K562 (cell line): ENCODE results near the gene TRAPPC2B. TPM values are rescaled to one million over a fixed set of nuclear protein-coding genes. Genes with fewer than 3 reads are reported as not detected.

Experiments used
- BACH1 ChIP-seq: fragments of 200-800 bp; sonication (Bioruptor generic); IDR thresholded peaks from 2 replicates; pipeline ENCODE4 v1.6.1; 2016; ENCODE audit warnings: missing genetic modification characterization, missing compliant biosample characterization
- BRD4 ChIP-seq: fragments of 200-600 bp; sonication (generic); IDR thresholded peaks from 2 replicates; pipeline ENCODE4 v1.6.1; 2017; ENCODE audit warnings: inconsistent platforms
- CCNT2 ChIP-seq: IDR thresholded peaks from 2 replicates; pipeline ENCODE4 v1.6.1; 2011; ENCODE audit warnings: borderline replicate concordance, low read depth, mild to moderate bottlenecking, moderate library complexity, mixed read lengths, low read length; ENCODE audit not compliant: insufficient read length; ENCODE audit errors: extremely low read depth
- CREB1 ChIP-seq, 2 experiments: sonication (generic) in 1 of 2; formaldehyde crosslinking in 1 of 2; IDR thresholded peaks; 2 replicates each; pipeline versions ENCODE4 v1.6.1 to v1.8.0; 2012 to 2022; ENCODE audit warnings: inconsistent platforms in 1 of 2, mild to moderate bottlenecking in 1 of 2, missing genetic modification reagents in 1 of 2, moderate library complexity in 1 of 2
- DPF2 ChIP-seq: fragments of 450-650 bp; IDR thresholded peaks from 2 replicates; pipeline ENCODE4 v1.6.1; 2016
- HDGF ChIP-seq: fragments of 450-650 bp; IDR thresholded peaks from 2 replicates; pipeline ENCODE4 v1.6.1; 2016
- KLF1 ChIP-seq: fragments of 450-650 bp; IDR thresholded peaks from 2 replicates; pipeline ENCODE4 v1.6.1; 2016; ENCODE audit warnings: missing genetic modification characterization, missing compliant biosample characterization
- LARP7 ChIP-seq: fragments of 450-650 bp; IDR thresholded peaks from 2 replicates; pipeline ENCODE4 v1.6.1; 2016
- MCM5 ChIP-seq: fragments of 450-650 bp; IDR thresholded peaks from 2 replicates; pipeline ENCODE4 v1.6.1; 2016; ENCODE audit warnings: low read depth
- NFE2 ChIP-seq: IDR thresholded peaks from 2 replicates; pipeline ENCODE4 v1.6.1; 2014; ENCODE audit warnings: antibody characterized with exemption, low read depth
- NFIC ChIP-seq: fragments of 450-650 bp; IDR thresholded peaks from 2 replicates; pipeline ENCODE4 v1.6.1; 2017; ENCODE audit warnings: mild to moderate bottlenecking, inconsistent platforms
- NFRKB ChIP-seq: fragments of 450-650 bp; IDR thresholded peaks from 2 replicates; pipeline ENCODE4 v1.6.1; 2016; ENCODE audit warnings: low read depth
- NR4A1 ChIP-seq, 2 experiments: fragments of 250-450 bp in 1 of 2; fragments of 450-650 bp in 1 of 2; sonication (Bioruptor Pico) in 1 of 2; IDR thresholded peaks; 2 replicates each; pipeline versions ENCODE4 v1.4.0 to v1.6.1; 2016 to 2020; ENCODE audit warnings: mild to moderate bottlenecking in 2 of 2, missing compliant biosample characterization in 1 of 2, missing genetic modification characterization in 1 of 2, moderate library complexity in 1 of 2
- PHF20 ChIP-seq: fragments of 450-650 bp; IDR thresholded peaks from 2 replicates; pipeline ENCODE4 v1.6.1; 2018; ENCODE audit not compliant: partially characterized antibody
- PREB ChIP-seq: sonication (generic); formaldehyde crosslinking; IDR thresholded peaks from 2 replicates; pipeline ENCODE4 v1.8.1; 2023; ENCODE audit warnings: mild to moderate bottlenecking, missing genetic modification reagents
- TGIF2 ChIP-seq: sonication (generic); formaldehyde crosslinking; IDR thresholded peaks from 2 replicates; pipeline ENCODE4 v1.8.1; 2022; ENCODE audit warnings: mild to moderate bottlenecking, missing genetic modification reagents, moderate library complexity
- ZFP30 ChIP-seq: fragments of 250-450 bp; sonication (Bioruptor Pico); IDR thresholded peaks from 2 replicates; pipeline ENCODE4 v1.8.0; 2022; ENCODE audit warnings: moderate library complexity, mild to moderate bottlenecking, inconsistent platforms, borderline replicate concordance
- ZNF584 ChIP-seq: fragments of 200-800 bp; sonication (Bioruptor generic); IDR thresholded peaks from 2 replicates; pipeline ENCODE4 v1.6.1; 2016; ENCODE audit warnings: low read depth, mild to moderate bottlenecking, missing genetic modification characterization, missing compliant biosample characterization
- polyA plus RNA-seq, 8 experiments: library from polyadenylated mRNA; depleted of rRNA in 4 of 8; stranded (reverse) in 5 of 8; unstranded in 3 of 8; fragments of >200 nt; fragmentation: Nextera tagmentation in 2 of 8; fragmentation: Illumina TruSeq in 1 of 8; extraction: Ambion mirVana in 2 of 8; extraction: Trizol in 1 of 8; gene quantifications; 2 replicates each; pipeline versions ENCODE4 v1.2.1 to v1.2.3, GENCODE V29; 2011 to 2014; ENCODE audit warnings: inconsistent platforms in 1 of 8, missing spikeins in 1 of 8
- total RNA-seq, 7 experiments: library from RNA; depleted of rRNA in 6 of 7; stranded (reverse); fragments of >200 nt in 6 of 7; fragmentation: Illumina TruSeq in 2 of 7; extraction: Trizol in 2 of 7; gene quantifications; 2 replicates each; pipeline versions ENCODE4 v1.2.1 to v1.2.3, GENCODE V29; 2011 to 2021; ENCODE audit warnings: low replicate concordance in 1 of 7
- TF ChIP-seq, protein P1 (sequence below): fragments of 450-650 bp; IDR thresholded peaks from 2 replicates; pipeline ENCODE4 v1.6.1; 2018; ENCODE audit warnings: mild to moderate bottlenecking, low read depth; ENCODE audit not compliant: partially characterized antibody
- TF ChIP-seq, protein P2 (sequence below): sonication (generic); formaldehyde crosslinking; IDR thresholded peaks from 2 replicates; pipeline ENCODE4 v1.8.1; 2023; ENCODE audit warnings: mild to moderate bottlenecking, missing genetic modification reagents
- TF ChIP-seq, protein P3 (sequence below): fragments of 450-650 bp; formaldehyde crosslinking; IDR thresholded peaks from 2 replicates; pipeline ENCODE4 v1.4.0; 2022; ENCODE audit warnings: missing genetic modification characterization
- TF ChIP-seq, protein P4 (sequence below): sonication (generic); formaldehyde crosslinking; IDR thresholded peaks from 2 replicates; pipeline ENCODE4 v1.8.1; 2022; ENCODE audit warnings: missing genetic modification reagents

The TRAPPC2B gene
- total and polyA plus RNA-seq, 9 of the 15 experiments (the other 6 are each of a cell fraction or from before 2014, with no cell fraction given): 2.2 to 20.4 (median 4.6) TPM

GRCh38 chr19:57320180-57321084, 42.9 kb upstream of the TRAPPC2B start, which contains the start of gene ZNF543 (continued):
- TF ChIP-seq PREB (CRISPR knock-in tag) (no peak), ZFP30 (CRISPR knock-in tag) (no peak), NFIC (peak; percentile 40; the same call in 1 of the 2 replicates), NFE2 (no peak; the same call in 1 of the 2 replicates), CREB1 (IDR thresholded peaks at IDR 0.05) (peak; percentile 91), CREB1 (CRISPR knock-in tag; IDR thresholded peaks at IDR 0.05) (peak; percentile 95), CCNT2 (no peak), NR4A1 (CRISPR knock-in tag; IDR thresholded peaks at IDR 0.05) (no peak), NR4A1 (tag; IDR thresholded peaks at IDR 0.05) (no peak), BACH1 (tag) (no peak), DPF2 (no peak), NFRKB (no peak), MCM5 (no peak), LARP7 (no peak), KLF1 (no peak), ZNF584 (CRISPR knock-in tag) (no peak), TGIF2 (0 out of 2 replicates have a peak, but pooled peaks have one; percentile 48), BRD4 (no peak), PHF20 (peak; percentile 83), HDGF (no peak)
- TF ChIP-seq, protein P1, sequence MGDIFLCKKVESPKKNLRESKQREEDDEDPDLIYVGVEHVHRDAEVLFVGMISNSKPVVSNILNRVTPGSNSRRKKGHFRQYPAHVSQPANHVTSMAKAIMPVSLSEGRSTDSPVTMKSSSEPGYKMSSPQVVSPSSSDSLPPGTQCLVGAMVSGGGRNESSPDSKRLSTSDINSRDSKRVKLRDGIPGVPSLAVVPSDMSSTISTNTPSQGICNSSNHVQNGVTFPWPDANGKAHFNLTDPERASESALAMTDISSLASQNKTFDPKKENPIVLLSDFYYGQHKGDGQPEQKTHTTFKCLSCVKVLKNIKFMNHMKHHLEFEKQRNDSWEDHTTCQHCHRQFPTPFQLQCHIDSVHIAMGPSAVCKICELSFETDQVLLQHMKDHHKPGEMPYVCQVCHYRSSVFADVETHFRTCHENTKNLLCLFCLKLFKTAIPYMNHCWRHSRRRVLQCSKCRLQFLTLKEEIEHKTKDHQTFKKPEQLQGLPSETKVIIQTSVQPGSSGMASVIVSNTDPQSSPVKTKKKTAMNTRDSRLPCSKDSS: no peak
- TF ChIP-seq, protein P2, sequence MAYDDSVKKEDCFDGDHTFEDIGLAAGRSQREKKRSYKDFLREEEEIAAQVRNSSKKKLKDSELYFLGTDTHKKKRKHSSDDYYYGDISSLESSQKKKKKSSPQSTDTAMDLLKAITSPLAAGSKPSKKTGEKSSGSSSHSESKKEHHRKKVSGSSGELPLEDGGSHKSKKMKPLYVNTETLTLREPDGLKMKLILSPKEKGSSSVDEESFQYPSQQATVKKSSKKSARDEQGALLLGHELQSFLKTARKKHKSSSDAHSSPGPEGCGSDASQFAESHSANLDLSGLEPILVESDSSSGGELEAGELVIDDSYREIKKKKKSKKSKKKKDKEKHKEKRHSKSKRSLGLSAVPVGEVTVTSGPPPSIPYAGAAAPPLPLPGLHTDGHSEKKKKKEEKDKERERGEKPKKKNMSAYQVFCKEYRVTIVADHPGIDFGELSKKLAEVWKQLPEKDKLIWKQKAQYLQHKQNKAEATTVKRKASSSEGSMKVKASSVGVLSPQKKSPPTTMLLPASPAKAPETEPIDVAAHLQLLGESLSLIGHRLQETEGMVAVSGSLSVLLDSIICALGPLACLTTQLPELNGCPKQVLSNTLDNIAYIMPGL: no peak
- TF ChIP-seq, protein P3, sequence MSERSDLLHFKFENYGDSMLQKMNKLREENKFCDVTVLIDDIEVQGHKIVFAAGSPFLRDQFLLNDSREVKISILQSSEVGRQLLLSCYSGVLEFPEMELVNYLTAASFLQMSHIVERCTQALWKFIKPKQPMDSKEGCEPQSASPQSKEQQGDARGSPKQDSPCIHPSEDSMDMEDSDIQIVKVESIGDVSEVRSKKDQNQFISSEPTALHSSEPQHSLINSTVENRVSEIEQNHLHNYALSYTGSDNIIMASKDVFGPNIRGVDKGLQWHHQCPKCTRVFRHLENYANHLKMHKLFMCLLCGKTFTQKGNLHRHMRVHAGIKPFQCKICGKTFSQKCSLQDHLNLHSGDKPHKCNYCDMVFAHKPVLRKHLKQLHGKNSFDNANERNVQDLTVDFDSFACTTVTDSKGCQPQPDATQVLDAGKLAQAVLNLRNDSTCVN (CRISPR knock-in tag): no peak
- TF ChIP-seq, protein P4, sequence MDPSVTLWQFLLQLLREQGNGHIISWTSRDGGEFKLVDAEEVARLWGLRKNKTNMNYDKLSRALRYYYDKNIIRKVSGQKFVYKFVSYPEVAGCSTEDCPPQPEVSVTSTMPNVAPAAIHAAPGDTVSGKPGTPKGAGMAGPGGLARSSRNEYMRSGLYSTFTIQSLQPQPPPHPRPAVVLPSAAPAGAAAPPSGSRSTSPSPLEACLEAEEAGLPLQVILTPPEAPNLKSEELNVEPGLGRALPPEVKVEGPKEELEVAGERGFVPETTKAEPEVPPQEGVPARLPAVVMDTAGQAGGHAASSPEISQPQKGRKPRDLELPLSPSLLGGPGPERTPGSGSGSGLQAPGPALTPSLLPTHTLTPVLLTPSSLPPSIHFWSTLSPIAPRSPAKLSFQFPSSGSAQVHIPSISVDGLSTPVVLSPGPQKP (CRISPR knock-in tag): no peak
